ENCODE measurements around the gene CCDC85B.

CCDC85B gene

DNA sequence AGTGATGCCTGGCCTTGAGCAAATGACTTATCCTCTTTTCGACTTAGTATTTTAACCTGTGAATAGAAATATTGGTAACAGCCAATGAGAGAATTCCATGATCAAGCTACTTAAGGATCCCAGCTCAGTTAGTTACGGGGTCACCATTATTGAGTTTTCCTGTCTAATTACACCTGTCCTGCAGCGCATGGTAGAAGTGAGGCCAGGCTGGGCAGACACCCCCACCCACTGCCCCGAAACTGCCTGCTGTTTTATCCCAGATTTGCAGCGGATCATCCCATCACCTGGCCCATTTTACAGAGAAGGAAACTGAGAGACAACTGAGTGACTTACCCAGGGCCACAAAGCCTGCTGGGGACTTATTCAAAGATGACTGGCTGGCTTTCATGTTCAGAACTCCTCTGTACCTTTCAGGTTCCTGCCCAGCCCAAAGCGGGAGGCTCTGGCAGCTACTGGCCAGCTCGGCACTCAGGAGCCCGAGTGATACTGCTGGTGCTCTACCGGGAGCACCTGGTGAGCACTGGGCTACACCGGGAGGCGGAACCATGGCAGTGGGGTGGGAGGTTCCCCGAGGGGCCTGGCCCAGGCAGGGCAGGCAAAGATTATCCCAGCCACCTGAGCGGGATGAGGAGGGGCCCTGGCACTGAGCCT lies 28.8 kb upstream of the CCDC85B start:
- TF ChIP-seq GATA2 (IDR thresholded peaks at IDR 0.05; ENCODE audit: low read depth, low read length) (no peak), GATA3 (IDR thresholded peaks at IDR 0.05; ENCODE audit: low read depth, low read length) (no peak)

DNA sequence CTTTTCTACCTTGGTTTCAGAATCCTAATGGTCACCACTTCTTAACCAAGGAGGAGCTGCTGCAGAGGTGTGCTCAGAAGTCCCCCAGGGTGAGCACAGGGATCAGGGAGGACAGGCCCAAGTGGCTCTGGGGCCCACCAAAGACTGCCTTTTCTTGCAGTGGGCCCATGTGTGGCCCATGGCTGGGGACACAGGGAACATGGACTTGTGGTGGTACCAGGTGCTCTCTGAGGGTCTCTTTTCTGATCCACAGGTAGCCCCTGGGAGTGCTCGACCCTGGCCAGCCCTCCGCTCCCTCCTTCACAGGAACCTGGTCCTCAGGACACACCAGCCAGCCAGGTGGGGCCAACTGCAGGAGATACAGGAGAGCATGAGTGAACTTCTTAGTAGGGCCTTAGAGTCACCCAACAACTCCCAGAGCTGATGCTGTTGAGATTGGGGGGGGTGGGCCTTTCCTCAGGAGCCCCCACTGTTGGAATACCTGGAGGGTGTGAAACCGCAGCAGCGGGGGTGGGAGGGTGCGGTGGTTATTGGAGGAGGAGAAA lies 28.2 kb upstream of the CCDC85B start:
- TF ChIP-seq GATA3 (IDR thresholded peaks at IDR 0.05; ENCODE audit: low read depth, low read length) (no peak), GATA2 (IDR thresholded peaks at IDR 0.05; ENCODE audit: low read depth, low read length) (no peak)

DNA sequence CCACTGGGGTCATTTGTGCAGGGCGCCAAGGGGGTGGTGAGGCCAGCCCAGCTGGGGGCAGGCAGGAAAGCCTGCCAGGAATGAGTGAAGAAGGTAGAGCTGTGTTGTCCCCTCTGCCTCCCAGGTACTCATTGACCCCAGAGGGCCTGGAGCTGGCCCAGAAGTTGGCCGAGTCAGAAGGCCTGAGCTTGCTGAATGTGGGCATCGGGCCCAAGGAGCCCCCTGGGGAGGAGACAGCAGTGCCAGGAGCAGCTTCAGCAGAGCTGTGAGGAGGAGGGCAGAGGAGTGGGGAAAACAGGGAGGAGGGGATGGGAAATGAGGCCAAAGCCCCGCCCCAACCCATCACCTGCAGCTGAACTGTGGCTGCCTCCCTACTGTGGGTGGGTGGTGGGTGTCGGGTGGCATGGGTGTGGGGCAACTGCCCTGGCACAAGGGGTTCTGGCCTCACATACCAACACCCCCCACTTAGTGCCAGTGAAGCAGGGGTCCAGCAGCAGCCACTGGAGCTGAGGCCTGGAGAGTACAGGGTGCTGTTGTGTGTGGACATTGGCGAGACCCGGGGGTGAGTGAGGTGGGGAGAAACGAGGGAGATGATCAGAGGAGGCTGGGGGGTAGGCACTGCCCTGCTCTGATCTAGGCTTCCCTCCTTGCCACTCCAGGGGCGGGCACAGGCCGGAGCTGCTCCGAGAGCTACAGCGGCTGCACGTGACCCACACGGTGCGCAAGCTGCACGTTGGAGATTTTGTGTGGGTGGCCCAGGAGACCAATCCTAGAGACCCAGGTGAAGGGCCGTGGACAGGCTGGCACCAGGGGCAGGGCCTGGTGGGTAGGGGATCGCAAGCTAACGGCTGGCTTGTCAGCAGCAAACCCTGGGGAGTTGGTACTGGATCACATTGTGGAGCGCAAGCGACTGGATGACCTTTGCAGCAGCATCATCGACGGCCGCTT lies 27.3 kb upstream of the CCDC85B start:
- TF ChIP-seq GATA3 (IDR thresholded peaks at IDR 0.05; ENCODE audit: low read depth, low read length) (no peak), GATA2 (IDR thresholded peaks at IDR 0.05; ENCODE audit: low read depth, low read length) (no peak)

DNA sequence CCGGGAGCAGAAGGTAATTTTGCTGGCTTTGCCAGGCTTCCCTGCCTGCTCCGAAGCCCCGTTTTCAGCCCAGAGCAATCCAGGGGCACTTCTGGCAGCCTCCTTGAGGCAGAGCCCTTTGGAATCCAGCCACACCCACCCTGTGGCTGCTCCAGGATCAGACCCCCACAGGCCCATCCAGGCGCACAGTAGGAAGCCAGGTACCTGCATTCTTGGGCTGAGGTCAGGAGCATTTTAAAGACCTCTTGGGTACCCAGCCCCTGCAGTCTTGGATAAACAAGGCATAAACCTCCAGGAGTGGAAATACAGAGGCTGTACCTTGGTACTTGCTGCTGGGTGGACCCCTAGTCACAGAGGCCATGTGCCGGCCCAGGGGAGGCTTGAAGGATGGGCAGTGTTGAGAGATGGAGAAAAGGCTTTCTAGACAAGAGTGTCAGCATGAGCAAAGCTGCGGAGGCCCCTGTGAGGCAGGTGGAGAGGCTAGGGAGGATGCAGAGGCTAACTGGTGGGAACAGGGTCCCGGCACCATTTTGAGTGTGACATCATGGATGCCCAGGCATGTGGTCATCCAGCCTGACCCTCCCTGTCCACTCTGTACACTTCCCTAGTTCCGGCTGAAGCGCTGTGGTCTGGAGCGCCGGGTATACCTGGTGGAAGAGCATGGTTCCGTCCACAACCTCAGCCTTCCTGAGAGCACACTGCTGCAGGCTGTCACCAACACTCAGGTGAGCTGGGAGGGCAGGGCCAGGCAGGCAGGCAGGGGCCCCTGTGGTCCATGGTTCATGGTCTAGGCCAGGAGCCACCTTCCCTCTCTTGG lies 26.4 kb upstream of the CCDC85B start:
- TF ChIP-seq GATA3 (IDR thresholded peaks at IDR 0.05; ENCODE audit: low read depth, low read length) = no peak
- TF ChIP-seq GATA2 (IDR thresholded peaks at IDR 0.05; ENCODE audit: low read depth, low read length) = no peak

DNA sequence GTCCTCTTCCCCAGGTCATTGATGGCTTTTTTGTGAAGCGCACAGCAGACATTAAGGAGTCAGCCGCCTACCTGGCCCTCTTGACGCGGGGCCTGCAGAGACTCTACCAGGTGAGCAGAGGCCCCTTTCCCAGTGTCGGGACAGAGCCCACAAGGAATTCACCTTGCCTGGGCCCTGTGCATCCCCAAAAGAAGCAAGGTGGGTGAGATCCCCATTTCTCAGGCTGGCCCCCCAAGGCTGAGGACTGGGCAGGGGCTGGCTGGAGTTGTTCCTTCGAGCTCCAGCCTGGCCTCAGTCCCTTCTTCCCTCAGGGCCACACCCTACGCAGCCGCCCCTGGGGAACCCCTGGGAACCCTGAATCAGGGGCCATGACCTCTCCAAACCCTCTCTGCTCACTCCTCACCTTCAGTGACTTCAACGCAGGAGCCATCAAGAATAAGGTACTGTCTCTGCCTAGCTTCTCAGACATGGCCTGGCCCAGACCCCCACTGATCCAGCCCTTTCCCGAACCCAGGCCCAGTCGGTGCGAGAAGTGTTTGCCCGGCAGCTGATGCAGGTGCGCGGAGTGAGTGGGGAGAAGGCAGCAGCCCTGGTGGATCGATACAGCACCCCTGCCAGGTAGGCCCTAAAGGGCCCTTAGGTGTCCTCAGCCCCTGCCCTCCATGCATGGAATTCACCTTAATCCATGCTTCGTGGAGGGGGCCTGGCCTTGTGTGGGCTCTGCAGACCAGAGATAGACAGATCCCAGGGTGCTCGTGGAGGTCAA lies 25.6 kb upstream of the CCDC85B start:
- TF ChIP-seq GATA3 (IDR thresholded peaks at IDR 0.05; ENCODE audit: low read depth, low read length) (no peak), GATA2 (IDR thresholded peaks at IDR 0.05; ENCODE audit: low read depth, low read length) (no peak)

DNA sequence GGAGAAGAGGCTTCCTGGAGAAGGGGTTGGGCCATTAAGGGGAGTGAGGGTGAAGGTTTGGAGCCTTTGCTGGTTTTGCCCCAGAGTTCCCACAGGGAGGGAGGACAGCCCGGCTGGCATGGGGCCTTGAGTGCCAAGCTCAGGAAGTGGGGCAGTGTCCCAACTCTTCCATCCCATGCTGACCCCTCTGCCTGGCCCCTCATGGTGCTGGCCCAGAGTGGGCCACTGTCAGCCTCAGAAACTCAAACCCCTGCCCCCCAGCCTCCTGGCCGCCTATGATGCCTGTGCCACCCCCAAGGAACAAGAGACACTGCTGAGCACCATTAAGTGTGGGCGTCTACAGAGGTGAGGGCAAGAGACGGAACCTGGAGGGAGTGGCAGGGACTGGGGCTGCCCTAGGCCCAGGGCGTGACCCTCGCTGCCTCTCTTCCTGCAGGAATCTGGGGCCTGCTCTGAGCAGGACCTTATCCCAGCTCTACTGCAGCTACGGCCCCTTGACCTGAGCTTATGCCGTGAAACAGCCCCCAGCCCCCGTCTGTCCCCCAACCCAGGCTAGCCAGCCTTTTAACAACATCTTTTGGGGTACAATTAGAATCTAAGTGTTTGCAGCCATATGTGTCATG lies 24.8 kb upstream of the CCDC85B start:
- TF ChIP-seq GATA3 (IDR thresholded peaks at IDR 0.05; ENCODE audit: low read depth, low read length) = no peak
- TF ChIP-seq GATA2 (IDR thresholded peaks at IDR 0.05; ENCODE audit: low read depth, low read length) = no peak

DNA sequence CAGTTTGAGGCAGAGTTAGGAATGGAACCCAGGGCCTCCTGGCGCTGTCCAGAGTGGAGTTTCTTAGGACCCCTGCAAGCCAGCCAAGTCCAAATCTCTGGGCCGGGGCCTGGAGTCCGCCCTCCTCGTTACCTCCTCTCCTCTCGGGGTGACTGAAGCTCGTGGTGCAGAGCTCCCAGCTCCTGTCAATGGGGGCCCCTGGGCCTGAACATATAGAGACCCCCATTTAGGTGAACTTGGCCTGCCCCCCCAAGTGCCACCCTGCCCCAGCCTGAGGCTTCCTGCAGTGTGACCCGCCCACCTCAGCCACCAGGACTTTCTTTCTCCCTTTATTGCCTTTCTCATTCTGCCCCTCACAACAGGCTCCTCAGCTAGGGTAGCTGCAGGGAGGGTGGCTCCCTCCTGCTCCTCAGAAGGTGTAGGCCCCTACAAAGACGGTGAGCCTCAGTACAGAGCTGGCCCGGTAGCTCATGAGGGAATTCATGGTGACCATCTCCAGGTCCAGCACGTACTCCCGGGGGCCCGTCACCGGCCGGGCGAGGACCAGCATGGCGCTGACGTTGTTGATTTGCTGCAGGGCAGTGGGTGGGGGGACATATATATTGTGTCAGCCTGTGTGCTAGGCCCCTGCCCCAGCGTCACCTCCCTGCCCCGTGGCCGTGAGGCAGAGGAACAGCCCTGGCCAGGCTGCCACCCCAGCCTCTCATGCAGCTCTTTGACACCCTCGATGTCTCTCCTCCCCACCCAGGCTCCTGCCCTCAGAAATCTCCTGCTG lies 23.8 kb upstream of the CCDC85B start:
- TF ChIP-seq GATA2 (IDR thresholded peaks at IDR 0.05; ENCODE audit: low read depth, low read length) (no peak), GATA3 (IDR thresholded peaks at IDR 0.05; ENCODE audit: low read depth, low read length) (no peak)

GRCh38 chr11:65867284-65868071 lies 23.0 kb upstream of the CCDC85B start:
- TF ChIP-seq GATA2 (IDR thresholded peaks at IDR 0.05; ENCODE audit: low read depth, low read length) = no peak
- no peak for TF ChIP-seq GATA3 (IDR thresholded peaks at IDR 0.05; ENCODE audit: low read depth, low read length)

DNA sequence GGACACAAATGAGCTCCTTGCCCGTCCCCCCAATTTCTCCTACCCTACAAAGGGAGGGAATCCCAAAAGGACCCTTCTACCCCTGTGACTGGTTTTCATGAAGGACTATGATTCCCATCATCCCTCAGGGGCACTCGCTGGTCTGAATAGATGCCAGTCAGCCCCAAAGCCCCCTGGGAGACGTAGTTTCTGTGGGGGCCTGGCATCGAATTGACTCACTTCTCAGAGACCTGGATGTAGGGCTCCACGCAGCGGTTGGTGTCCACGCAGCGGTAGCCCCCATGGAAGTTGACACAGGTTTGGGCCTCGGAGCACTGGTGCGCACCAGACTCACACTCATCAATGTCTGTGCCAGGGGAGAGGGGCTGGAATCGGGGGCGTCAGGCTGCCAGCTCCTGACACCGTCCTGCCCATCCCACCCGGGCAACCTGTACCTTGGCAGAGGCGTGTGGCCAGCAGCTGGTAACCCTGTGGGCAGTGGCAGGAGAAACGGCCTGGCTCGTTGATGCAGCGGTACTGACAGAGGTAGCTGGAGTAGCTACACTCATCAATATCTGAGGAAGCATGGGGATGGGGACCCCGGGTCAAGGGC lies 22.3 kb upstream of the CCDC85B start:
- TF ChIP-seq GATA3 (IDR thresholded peaks at IDR 0.05; ENCODE audit: low read depth, low read length) (no peak), GATA2 (IDR thresholded peaks at IDR 0.05; ENCODE audit: low read depth, low read length) (no peak)

- TF ChIP-seq GATA2 (IDR thresholded peaks at IDR 0.05; ENCODE audit: low read depth, low read length) = no peak
- TF ChIP-seq GATA3 (IDR thresholded peaks at IDR 0.05; ENCODE audit: low read depth, low read length) = no peak
Observed at GRCh38 chr11:65868907-65869306, 21.6 kb upstream of the CCDC85B start.

DNA sequence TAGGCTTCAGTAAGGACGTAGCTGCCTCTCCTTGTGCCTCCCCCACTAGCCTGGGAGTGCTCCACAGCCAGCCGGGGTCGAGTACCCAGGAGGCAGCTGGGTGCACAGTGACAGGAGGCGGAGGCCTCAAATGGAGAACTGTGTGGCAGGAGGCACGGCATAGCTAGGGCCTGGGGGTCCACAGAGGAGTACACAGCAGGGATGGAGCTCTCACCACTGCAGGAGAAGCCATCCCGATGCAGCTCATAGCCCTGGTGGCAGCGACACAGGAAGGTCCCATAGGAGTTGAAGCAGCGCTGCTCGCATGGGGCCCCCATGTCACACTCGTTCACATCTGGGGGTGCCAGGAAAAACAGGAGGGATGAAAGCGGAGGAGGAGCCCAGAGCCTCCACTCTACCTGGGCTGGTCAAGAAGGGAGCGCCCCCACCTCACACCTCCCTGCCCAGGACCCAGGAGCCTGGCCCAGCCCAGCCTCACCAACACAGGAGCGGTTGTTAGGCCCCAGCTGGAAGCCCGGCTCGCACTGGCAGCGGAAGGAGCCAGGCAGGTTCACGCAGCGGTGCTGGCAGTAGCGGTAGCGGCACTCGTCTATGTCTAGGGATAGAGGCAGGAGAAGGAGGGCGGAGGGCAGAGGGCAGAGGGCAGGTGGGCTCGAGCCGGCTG lies 20.7 kb upstream of the CCDC85B start:
- TF ChIP-seq GATA2 (IDR thresholded peaks at IDR 0.05; ENCODE audit: low read depth, low read length) (no peak), GATA3 (IDR thresholded peaks at IDR 0.05; ENCODE audit: low read depth, low read length) (no peak)

Measured in SH-SY5Y (cell line).